GM19043 (cell line): ENCODE measurements around the gene HTN3.
A peak's percentile ranks its signal among the peaks of the same experiment; 100 is the strongest.
"Not testable (repeated sequence)": the region's sequence is repeated elsewhere in the genome, so short reads cannot be mapped to it uniquely, and the experiment has no call there.

ENCODE experiments used
- ATAC-seq: cut with Tn5 transposase; IDR thresholded peaks from one replicate; pipeline ENCODE4 v1.9.1; 2021; ENCODE audit warnings: low read depth; ENCODE audit not compliant: unreplicated experiment

Gene HTN3

DNA sequence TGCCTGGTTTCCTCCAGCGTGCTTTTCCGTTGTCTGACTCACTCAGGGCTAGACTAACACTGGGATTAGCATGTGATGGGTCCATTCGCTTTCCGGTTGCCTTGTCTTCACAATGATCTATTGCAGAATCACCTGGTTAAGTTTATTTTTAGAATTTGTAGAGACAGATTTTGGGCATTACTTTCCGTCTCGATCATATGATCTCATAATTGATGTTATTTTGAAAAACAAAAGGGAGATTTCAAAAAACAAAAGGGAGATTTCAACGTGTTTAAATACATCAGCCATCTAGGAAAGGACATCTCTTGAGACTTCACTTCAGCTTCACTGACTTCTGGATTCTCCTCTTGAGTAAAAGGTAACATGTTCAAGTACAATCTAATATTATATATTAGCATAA, at the start of gene HTN3:
HTN3 (plus strand) TSS at position 301 of the 400 bp plus-strand sequence. CDS start 2,282 bp downstream, outside the sequence.
- ATAC-seq: not testable (repeated sequence)

DNA sequence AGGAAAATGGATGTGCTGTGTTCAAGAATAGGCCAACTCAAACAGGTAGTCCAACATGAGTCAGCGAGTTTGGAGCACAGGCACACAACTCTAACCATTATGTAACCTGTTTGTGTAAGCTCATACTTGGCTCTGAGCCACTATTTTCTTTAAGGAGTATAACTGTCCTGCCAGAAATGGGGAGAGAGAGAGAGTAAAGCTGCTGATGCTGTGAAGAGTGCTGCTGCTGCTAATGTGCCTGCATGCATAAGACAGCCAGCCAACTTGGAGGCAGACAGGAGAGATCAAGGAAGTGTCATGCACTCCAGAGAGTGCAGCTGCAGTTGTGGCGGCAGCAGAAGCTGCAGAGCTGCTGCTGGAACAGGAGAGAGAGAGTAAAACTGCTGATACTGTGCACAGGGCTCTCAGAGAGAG, 44.2 kb upstream of the HTN3 start:
- no peak for ATAC-seq

DNA sequence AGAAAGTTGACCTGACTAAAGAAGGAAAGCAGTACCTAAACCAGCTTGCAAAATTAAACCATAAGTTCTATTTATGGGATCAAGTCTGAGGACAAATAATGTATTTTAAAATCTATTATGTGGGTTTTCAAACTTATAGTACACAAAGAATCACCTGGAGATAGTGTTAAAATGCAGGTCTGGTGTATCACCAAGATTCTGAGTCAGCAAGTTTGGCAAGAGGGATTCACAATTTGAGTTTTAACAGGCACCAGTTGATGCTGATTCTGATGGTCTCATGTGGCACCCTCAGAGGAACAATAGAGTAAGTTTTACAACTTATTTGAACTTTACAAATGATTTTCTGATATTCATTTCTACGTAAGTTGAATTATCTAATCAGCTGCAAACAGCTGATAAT, 41.6 kb upstream of the HTN3 start:
- no peak for ATAC-seq

DNA sequence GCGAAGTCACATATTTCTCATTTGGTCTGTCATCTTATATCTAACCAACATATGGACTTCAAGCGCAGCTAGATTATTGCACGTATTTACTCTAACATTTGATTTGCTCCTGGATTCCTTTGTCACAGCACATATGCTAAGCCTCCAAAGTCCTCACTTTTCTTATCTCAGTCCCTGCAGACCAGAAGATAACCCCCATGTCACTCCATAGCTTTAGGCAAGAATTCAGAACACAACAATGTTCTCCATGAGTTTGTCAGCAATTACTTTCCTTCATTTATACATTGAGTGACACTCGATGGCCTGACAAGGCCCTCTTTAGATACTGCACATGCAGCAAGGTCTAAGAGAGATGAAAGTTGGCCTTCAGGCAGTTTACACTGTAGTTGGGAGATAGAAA, 37.2 kb upstream of the HTN3 start:
- ATAC-seq: no peak

- no peak for ATAC-seq
Measured at GRCh38 chr4:69994782-69995181, 33.5 kb upstream of the HTN3 start.

- no peak for ATAC-seq
Measured at GRCh38 chr4:69995526-69996016, 32.7 kb upstream of the HTN3 start, which contains the start of gene STATH. Gene STATH, plus strand, starts transcription at chr4:69995966. Its CDS starts 2,472 bp downstream, at chr4:69998438.

- no peak for ATAC-seq
Measured at GRCh38 chr4:69999420-69999819, 28.8 kb upstream of the HTN3 start.

- no peak for ATAC-seq
Measured at GRCh38 chr4:70000711-70001110, 27.5 kb upstream of the HTN3 start.

DNA sequence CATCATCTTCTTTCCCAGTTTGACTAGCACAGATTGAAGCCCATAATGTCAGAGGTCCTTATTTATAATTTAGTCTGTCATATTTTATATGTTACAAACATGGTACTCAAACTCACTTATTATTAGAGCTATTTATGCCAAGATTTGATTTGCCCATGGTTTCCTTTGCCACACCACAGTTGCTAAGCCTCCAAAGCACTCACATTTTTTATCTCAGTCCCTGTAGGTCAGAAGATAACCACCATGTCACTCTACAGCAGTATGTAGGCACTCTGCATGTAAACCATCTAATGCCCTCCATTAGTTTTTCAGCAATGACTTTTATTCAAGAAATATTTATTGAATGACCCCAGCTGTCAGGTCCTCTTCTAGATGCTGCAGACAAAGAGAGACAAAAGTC, 25.8 kb upstream of the HTN3 start:
- ATAC-seq: no peak

DNA sequence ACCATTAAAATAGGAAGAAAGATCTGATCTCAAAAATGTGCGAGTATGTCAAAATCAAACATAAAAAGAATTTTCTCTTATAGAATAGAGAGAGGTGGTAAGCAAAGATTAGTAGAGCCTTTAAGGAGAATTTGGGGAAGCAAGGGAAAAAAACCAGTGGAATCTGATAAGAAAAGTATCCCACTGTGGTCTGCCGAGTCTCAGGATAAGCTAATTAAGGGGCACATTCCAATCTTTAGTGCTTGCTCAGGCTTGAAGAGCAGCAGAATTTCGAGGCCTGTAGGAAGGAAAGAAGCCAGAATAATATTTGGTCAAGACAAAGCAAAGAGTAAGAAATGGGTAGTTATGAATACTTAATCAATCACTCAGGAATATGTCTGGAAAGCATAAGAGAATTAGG, 19.5 kb upstream of the HTN3 start:
- ATAC-seq: no peak

GRCh38 chr4:70019006-70019405, 9.3 kb upstream of the HTN3 start:
- not testable (repeated sequence) for ATAC-seq

DNA sequence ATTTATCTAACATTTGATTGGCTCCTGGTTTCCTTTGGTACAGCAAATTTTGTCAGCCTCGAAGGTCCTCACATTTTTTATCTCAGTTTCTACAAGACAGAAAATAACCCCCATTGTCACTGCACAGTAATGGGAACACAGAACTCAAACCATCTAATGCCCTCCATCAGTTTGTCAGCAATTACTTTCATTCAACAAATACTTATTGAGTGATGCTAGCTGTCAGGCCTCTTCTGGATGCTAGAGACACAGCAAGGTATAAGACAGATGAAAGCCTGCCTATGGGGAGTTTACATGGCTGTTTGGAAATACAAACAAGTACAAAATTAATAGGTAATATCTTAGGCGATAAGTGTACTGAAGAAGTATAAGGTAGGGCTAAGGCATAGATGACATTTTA, 5.0 kb upstream of the HTN3 start:
- ATAC-seq: no peak

DNA sequence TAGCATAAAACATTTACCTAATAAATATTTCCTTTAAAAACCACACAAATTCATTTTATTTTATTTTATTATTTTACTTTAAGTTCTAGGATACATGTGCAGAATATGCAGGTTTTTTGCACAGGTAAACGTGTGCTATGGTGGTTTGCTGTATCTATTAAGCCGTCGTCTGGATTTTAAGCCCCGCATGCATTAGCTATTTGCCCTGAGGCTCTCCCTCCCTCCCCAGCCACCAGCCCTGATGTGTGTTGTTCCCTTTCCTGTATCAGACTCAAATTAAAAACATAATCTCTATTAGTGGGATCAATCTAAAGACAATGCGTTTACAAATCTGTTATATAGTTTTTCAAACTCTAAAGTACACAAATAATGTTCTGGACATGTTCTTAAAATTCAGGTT, 1.2 kb upstream of the HTN3 start:
- no peak for ATAC-seq

DNA sequence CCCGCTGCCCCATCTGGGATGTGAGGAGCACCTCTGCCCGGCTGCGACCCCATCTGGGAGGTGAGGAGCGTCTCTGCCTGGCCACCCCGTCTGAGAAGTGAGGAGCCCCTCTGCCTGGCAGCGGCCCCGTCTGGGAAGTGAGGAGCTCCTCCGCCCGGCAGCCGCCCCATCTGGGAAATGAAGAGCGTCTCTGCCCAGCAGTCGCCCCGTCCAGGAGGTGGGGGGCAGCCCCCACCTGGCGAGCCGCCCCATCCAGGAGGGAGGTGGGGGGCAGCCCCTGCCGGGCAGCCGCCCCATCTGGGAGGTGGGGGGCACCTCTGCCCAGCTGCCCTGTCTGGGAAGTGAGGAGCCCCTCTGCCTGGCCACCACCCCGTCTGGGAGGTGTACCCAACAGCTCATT, 9.3 kb downstream of the HTN3 start:
- not testable (repeated sequence) for ATAC-seq

DNA sequence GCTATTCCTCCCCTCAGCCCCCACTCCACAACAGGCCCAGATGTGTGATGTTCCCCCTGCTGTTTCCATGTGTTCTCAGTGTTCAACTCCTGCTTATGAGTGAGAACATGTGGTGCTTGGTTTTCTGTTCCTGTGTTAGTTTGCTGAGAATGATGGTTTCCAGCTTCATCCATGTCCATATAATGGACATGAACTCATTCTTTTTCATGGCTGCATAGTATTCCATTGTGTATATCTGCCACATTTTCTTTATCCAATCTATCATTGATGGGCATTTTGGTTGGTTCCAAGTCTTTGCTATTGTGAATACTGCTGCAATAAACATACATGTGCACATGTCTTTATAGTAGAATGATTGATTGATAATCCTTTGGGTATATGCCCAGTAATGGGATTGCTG, 11.7 kb downstream of the HTN3 start:
- not testable (repeated sequence) for ATAC-seq

- ATAC-seq: no peak
Measured at GRCh38 chr4:70041652-70042286, 13.5 kb downstream of the HTN3 start.

DNA sequence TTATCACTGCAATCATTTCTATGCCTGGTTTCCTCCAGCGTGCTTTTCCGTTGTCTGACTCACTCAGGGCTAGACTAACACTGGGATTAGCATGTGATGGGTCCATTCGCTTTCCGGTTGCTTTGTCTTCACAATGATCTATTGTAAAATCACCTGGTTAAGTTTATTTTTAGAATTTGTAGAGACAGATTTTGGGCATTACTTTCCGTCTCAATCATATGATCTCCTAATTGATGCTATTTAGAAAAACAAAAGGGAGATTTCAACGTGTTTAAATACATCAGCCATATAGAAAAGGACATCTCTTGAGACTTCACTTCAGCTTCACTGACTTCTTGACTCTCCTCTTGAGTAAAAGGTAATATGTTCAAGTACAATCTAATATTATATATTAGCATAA, 21.9 kb downstream of the HTN3 start, which contains the start of gene HTN1:
HTN1 (plus strand) TSS at position 301 of the 400 bp plus-strand sequence. CDS start 2,639 bp downstream, outside the sequence.
- not testable (repeated sequence) for ATAC-seq

- not testable (repeated sequence) for ATAC-seq
Measured at GRCh38 chr4:70056534-70056933, 28.3 kb downstream of the HTN3 start.

DNA sequence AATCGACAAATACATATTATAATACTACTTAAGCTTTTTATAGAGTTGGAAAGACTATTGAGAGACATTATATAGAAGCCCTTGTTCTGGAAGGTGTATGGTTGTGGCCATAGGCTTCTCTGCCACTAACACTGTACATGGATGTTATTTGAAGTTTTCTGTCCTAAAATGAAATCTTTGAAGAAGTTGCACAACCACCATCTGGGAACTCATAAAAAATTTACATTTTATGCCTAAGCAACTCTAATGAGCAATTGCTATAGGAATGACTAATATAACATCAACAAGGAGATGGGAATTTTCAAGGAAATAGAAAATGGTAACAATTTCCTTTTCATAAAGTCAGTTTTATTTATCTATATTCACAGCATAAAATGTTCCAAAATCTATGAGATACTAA, 29.4 kb downstream of the HTN3 start:
- ATAC-seq: no peak

- no peak for ATAC-seq
Measured at GRCh38 chr4:70059149-70059548, 30.9 kb downstream of the HTN3 start.

DNA sequence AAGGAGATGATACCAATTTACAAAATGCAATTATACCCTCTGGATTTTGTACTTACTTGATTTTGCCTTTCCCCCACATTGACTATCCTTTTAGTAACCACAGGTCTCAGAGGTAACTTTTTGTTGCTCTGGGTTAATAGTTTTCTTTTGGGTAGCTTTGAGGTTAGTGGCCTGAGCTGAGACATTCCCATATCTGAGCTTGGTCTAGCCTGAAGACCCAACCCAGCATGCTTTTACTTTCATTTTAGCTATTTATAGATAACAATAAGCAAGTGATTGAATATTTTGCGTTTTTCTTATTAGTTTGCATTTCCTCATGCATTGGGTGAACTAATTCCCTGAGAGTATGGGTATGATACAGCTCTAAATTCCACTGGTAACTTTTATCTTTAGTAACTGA, 33.7 kb downstream of the HTN3 start:
- peak; percentile 86 for ATAC-seq

DNA sequence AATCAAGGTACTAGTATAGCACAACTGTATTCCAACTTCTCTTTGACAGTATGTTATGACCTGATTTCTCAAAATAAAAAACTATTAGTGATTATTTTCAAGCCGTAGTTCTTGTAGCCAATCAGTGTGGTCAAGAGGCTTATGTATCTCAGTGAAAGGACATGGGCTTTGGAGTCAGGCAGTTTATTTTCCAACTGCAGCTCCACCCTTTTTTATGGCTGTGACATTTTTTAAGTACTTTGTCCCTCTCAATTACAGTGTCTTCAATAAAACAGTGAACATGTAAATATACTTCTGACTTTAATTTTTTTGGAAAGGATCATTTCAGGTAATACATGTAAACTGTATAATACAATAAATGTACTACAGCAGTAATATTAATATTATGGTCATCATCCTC, 51.9 kb downstream of the HTN3 start:
- ATAC-seq: no peak
